ENCODE results near the gene GOLGA5.

DNA sequence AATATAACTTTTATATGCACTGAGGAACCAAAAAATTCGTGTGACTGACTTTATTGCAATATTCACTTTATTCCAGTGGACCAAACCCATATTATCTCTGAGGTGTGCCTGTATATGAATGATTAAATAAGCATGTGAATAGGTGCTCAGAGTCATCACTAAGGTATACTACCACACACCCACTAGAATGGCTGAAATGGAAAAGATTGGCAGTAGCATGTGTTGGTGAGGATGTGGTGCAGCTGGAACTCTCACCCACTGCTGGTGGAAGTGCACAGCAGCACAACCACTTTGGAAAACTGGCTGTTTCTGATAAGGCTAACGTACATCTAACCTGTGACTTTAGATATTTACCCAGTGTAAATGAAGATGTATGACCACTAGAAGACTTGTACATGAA lies 36.8 kb downstream of the GOLGA5 start:
- TF ChIP-seq CTCF (IDR thresholded peaks at IDR 0.05) (no peak), POLR2A (IDR thresholded peaks at IDR 0.05) (no peak)
